Putamen (tissue), 1 donor: Measurements from ENCODE around the gene DYRK1B.
"Not testable (repeated sequence)": the region's sequence is repeated elsewhere in the genome, so short reads cannot be mapped to it uniquely, and the experiment has no call there.

Source experiments
- DNase-seq: peaks from one replicate; pipeline ENCODE4 v3.0.0-alpha.2; 2016; ENCODE audit warnings: low spot score

The DYRK1B gene

GRCh38 chr19:39833464-39834286, at the start of gene DYRK1B:
TSS of gene DYRK1B (minus strand) at chr19:39834162. CDS start at chr19:39831867, 2,295 bp downstream.
- DNase-seq, result peak; percentile 97

- DNase-seq, result not testable (repeated sequence)
Observed at GRCh38 chr19:39882645-39883044, 48.7 kb upstream of the DYRK1B start.

- DNase-seq, result not testable (repeated sequence)
Observed at GRCh38 chr19:39881495-39882110, 47.6 kb upstream of the DYRK1B start.

GRCh38 chr19:39880241-39880640, 46.3 kb upstream of the DYRK1B start:
- not testable (repeated sequence) for DNase-seq

GRCh38 chr19:39879796-39880195, 45.8 kb upstream of the DYRK1B start:
- DNase-seq, result not testable (repeated sequence)

GRCh38 chr19:39878866-39879265, 44.9 kb upstream of the DYRK1B start:
- not testable (repeated sequence) for DNase-seq

- no peak for DNase-seq
Observed at GRCh38 chr19:39878398-39878797, 44.4 kb upstream of the DYRK1B start.

- not testable (repeated sequence) for DNase-seq
Observed at GRCh38 chr19:39877982-39878381, 44.0 kb upstream of the DYRK1B start.

GRCh38 chr19:39877488-39877887, 43.5 kb upstream of the DYRK1B start:
- DNase-seq, result not testable (repeated sequence)

GRCh38 chr19:39876486-39876885, 42.5 kb upstream of the DYRK1B start:
- DNase-seq, result not testable (repeated sequence)

GRCh38 chr19:39875401-39875864, 41.5 kb upstream of the DYRK1B start:
- DNase-seq, result not testable (repeated sequence)

- DNase-seq, result no peak
Observed at GRCh38 chr19:39874404-39874803, 40.4 kb upstream of the DYRK1B start.

- DNase-seq, result no peak
Observed at GRCh38 chr19:39873385-39873784, 39.4 kb upstream of the DYRK1B start.

- DNase-seq, result no peak
Observed at GRCh38 chr19:39871886-39872866, 38.2 kb upstream of the DYRK1B start.

GRCh38 chr19:39871362-39871761, 37.4 kb upstream of the DYRK1B start:
- no peak for DNase-seq

GRCh38 chr19:39870171-39870971, 36.4 kb upstream of the DYRK1B start:
- DNase-seq, result no peak

- no peak for DNase-seq
Observed at GRCh38 chr19:39867952-39868351, 34.0 kb upstream of the DYRK1B start.

- no peak for DNase-seq
Observed at GRCh38 chr19:39867133-39867532, 33.2 kb upstream of the DYRK1B start.

GRCh38 chr19:39865953-39866352, 32.0 kb upstream of the DYRK1B start:
- no peak for DNase-seq

GRCh38 chr19:39865186-39865585, 31.2 kb upstream of the DYRK1B start:
- no peak for DNase-seq

GRCh38 chr19:39864118-39864517, 30.2 kb upstream of the DYRK1B start:
- no peak for DNase-seq
